H1 (cell line): ENCODE measurements around the gene PIBF1. TPM values are rescaled to one million over a fixed set of nuclear protein-coding genes. Genes with fewer than 3 reads are reported as not detected.

Experiments
- CTCF ChIA-PET: fragments of 300-600 bp; sonication (Branson Sonifier 250); formaldehyde crosslinking; loops from one replicate; lab custom pipeline; 2021; ENCODE audit not compliant: partially characterized antibody; lab: Charles Lee
- POLR2A ChIA-PET: fragments of 300-600 bp; sonication (Branson Sonifier 250); formaldehyde crosslinking; loops from one replicate; lab custom pipeline; 2021; ENCODE audit warnings: inconsistent platforms; ENCODE audit not compliant: partially characterized antibody; lab: Charles Lee
- DNase-seq, 2 experiments: peaks; one replicate each; pipeline versions ENCODE4 v3.0.0 to v3.0.0-alpha.2; 2010 to 2022; ENCODE audit warnings: low spot score in 2 of 2, low read depth in 1 of 2, mixed read lengths in 1 of 2
- FAIRE-seq: peaks from 2 replicates; lab custom pipeline; 2011; peaks lifted over from hg19 to GRCh38; lab: Jason Lieb, UNC
- H2AFZ ChIP-seq: 2 replicates; pipeline ENCODE4 v1.8.1; 2012; ENCODE audit warnings: low read length, inconsistent platforms
- H2AK5ac ChIP-seq: 2 replicates; pipeline ENCODE4 v1.6.1; 2013; ENCODE audit warnings: low read depth, low read length
- H2BK120ac ChIP-seq: replicated peaks from 2 replicates; pipeline ENCODE3; 2013; ENCODE audit warnings: low read depth, low read length, inconsistent platforms
- H2BK12ac ChIP-seq: 2 replicates; pipeline ENCODE4 v1.6.1; 2013; ENCODE audit warnings: low read depth, low read length
- H2BK15ac ChIP-seq: 2 replicates; pipeline ENCODE4 v1.6.1; 2013; ENCODE audit warnings: low read length
- H2BK20ac ChIP-seq: 2 replicates; pipeline ENCODE4 v1.6.1; 2013; ENCODE audit warnings: low read length
- H2BK5ac ChIP-seq: 2 replicates; pipeline ENCODE4 v1.6.1; 2013; ENCODE audit warnings: low read depth, low read length
- H3K14ac ChIP-seq: 2 replicates; pipeline ENCODE4 v1.6.1; 2013; ENCODE audit warnings: inconsistent platforms; ENCODE audit not compliant: insufficient read length
- H3K18ac ChIP-seq: 2 replicates; pipeline ENCODE4 v1.6.1; 2013; ENCODE audit warnings: low read length; ENCODE audit errors: extremely low read depth
- H3K23ac ChIP-seq: 2 replicates; pipeline ENCODE4 v1.6.1; 2013; ENCODE audit warnings: inconsistent platforms; ENCODE audit not compliant: insufficient read length
- H3K23me2 ChIP-seq: 2 replicates; pipeline ENCODE4 v1.6.1; 2013; ENCODE audit warnings: low read depth, low read length
- H3K27ac ChIP-seq: 2 replicates; pipeline ENCODE4 v1.6.1; 2011; ENCODE audit warnings: low read depth, low read length, inconsistent platforms
- H3K27me3 ChIP-seq, 4 experiments: replicated peaks in 1 of 4; 1 replicate in 1 of 4; 2 replicates in 3 of 4; pipeline versions ENCODE4 v1.6.1 to v1.8.1; 2011 to 2013; ENCODE audit warnings: low read length in 3 of 4, mild to moderate bottlenecking in 3 of 4, inconsistent platforms in 2 of 4, mixed read lengths in 2 of 4, moderate library complexity in 1 of 4; ENCODE audit not compliant: control insufficient read depth in 3 of 4, insufficient read depth in 3 of 4; ENCODE audit errors: extremely low read depth in 1 of 4
- H3K36me3 ChIP-seq, 4 experiments: 2 replicates each; pipeline versions ENCODE4 v1.6.1 to v1.8.1; 2011 to 2013; ENCODE audit warnings: mild to moderate bottlenecking in 4 of 4, low read length in 3 of 4, moderate library complexity in 2 of 4, control low read depth in 1 of 4, inconsistent platforms in 1 of 4; ENCODE audit not compliant: insufficient read depth in 4 of 4, control insufficient read depth in 2 of 4
- H3K4ac ChIP-seq: replicated peaks from 2 replicates; pipeline ENCODE3; 2013; ENCODE audit warnings: low read length, low read depth, mixed read lengths, inconsistent platforms; ENCODE audit not compliant: insufficient read length
- H3K4me1 ChIP-seq, 4 experiments: replicated peaks in 1 of 4; 1 replicate in 1 of 4; 2 replicates in 3 of 4; pipeline versions ENCODE4 v1.6.1 to v1.8.1; 2011 to 2013; ENCODE audit warnings: low read length in 3 of 4, inconsistent platforms in 2 of 4, mixed read lengths in 1 of 4; ENCODE audit not compliant: insufficient read depth in 4 of 4, control insufficient read depth in 3 of 4
- H3K4me2 ChIP-seq, 2 experiments: 2 replicates each; pipeline versions ENCODE4 v1.6.1 to v1.8.1; 2011 to 2013; ENCODE audit warnings: low read depth in 2 of 2, low read length in 2 of 2, control low read depth in 1 of 2, inconsistent platforms in 1 of 2, mild to moderate bottlenecking in 1 of 2; ENCODE audit not compliant: insufficient read depth in 1 of 2
- H3K4me3 ChIP-seq, 4 experiments: fragments of 200-600, 300-600 bp in 1 of 4; sonication (generic), shearing (Covaris generic), sonication (Bioruptor Twin) in 1 of 4; 2 replicates each; pipeline versions ENCODE4 v1.5.1 to v1.8.1; 2011 to 2016; ENCODE audit warnings: low read length in 4 of 4, low read depth in 3 of 4, control low read depth in 2 of 4, inconsistent platforms in 2 of 4, mild to moderate bottlenecking in 2 of 4, mixed read lengths in 1 of 4, moderate library complexity in 1 of 4; ENCODE audit not compliant: insufficient read depth in 2 of 4; ENCODE audit errors: extremely low read depth in 1 of 4
- H3K56ac ChIP-seq: replicated peaks from 2 replicates; pipeline ENCODE3; 2013; ENCODE audit warnings: low read depth, mild to moderate bottlenecking, mixed read lengths, low read length, inconsistent platforms; ENCODE audit not compliant: insufficient read length
- H3K79me1 ChIP-seq: 2 replicates; pipeline ENCODE4 v1.6.1; 2013; ENCODE audit warnings: low read depth, low read length, control low read depth
- H3K79me2 ChIP-seq, 2 experiments: 2 replicates each; pipeline versions ENCODE4 v1.6.1 to v1.8.1; 2012 to 2013; ENCODE audit warnings: low read length in 2 of 2, mild to moderate bottlenecking in 2 of 2, inconsistent platforms in 1 of 2; ENCODE audit not compliant: insufficient read depth in 2 of 2, control insufficient read depth in 1 of 2
- H3K9ac ChIP-seq, 4 experiments: replicated peaks in 1 of 4; 1 replicate in 1 of 4; 2 replicates in 3 of 4; pipeline versions ENCODE4 v1.6.1 to v1.8.1; 2011 to 2013; ENCODE audit warnings: low read depth in 3 of 4, low read length in 3 of 4, control low read depth in 2 of 4, mild to moderate bottlenecking in 2 of 4, moderate library complexity in 2 of 4, inconsistent platforms in 1 of 4; ENCODE audit errors: extremely low read depth in 1 of 4
- H3K9me3 ChIP-seq, 2 experiments: 2 replicates each; pipeline versions ENCODE4 v1.6.1 to v1.8.1; 2012 to 2013; ENCODE audit warnings: mild to moderate bottlenecking in 2 of 2, moderate library complexity in 2 of 2, control low read depth in 1 of 2, inconsistent platforms in 1 of 2, low read depth in 1 of 2, low read length in 1 of 2, mixed read lengths in 1 of 2; ENCODE audit not compliant: insufficient read depth in 2 of 2
- H4K20me1 ChIP-seq, 2 experiments: replicated peaks in 1 of 2; 2 replicates each; pipeline versions ENCODE3 to v1.8.1; 2011 to 2013; ENCODE audit warnings: inconsistent platforms in 2 of 2, low read length in 2 of 2, mild to moderate bottlenecking in 1 of 2; ENCODE audit not compliant: insufficient read depth in 2 of 2, control insufficient read depth in 1 of 2
- H4K5ac ChIP-seq: 2 replicates; pipeline ENCODE4 v1.6.1; 2013; ENCODE audit warnings: low read length, low read depth, mixed read lengths, inconsistent platforms; ENCODE audit not compliant: insufficient read length
- H4K8ac ChIP-seq: 2 replicates; pipeline ENCODE4 v1.8.0; 2013; ENCODE audit warnings: mild to moderate bottlenecking, moderate library complexity, low read length, inconsistent platforms; ENCODE audit not compliant: insufficient read depth; ENCODE audit errors: extremely low read depth
- H4K91ac ChIP-seq: replicated peaks from 2 replicates; pipeline ENCODE3; 2013; ENCODE audit warnings: low read length, mixed read lengths, inconsistent platforms; ENCODE audit not compliant: insufficient read length
- CBX8 ChIP-seq: fragments of 300-800, 300-1000 bp; sonication (generic); IDR thresholded peaks from 2 replicates; pipeline ENCODE4 v1.7.1; 2016; ENCODE audit warnings: low read depth, low read length, borderline replicate concordance
- CHD1 ChIP-seq: IDR thresholded peaks from 2 replicates; pipeline ENCODE4 v1.6.1; 2012; ENCODE audit warnings: low read depth, low read length, improper control_type of control experiment
- HDAC6 ChIP-seq: IDR thresholded peaks from one replicate; pipeline ENCODE4 v1.7.1; 2012; ENCODE audit warnings: low read depth, mild to moderate bottlenecking, inconsistent platforms, low read length, moderate library complexity
- POLR2AphosphoS5 ChIP-seq: IDR thresholded peaks from 2 replicates; pipeline ENCODE4 v1.6.1; 2011; ENCODE audit warnings: low read depth, low read length
- POU5F1 ChIP-seq: IDR thresholded peaks from 2 replicates; pipeline ENCODE4 v1.6.1; 2011; ENCODE audit warnings: low read depth, mild to moderate bottlenecking, low read length, moderate library complexity
- RBBP5 ChIP-seq: IDR thresholded peaks from 2 replicates; pipeline ENCODE4 v1.7.1; 2012; ENCODE audit warnings: low read depth, mild to moderate bottlenecking, inconsistent platforms, low read length, moderate library complexity, borderline replicate concordance
- RNF2 ChIP-seq: fragments of 200-900, 300-1000 bp; sonication (generic); IDR thresholded peaks from 2 replicates; pipeline ENCODE4 v1.7.1; 2016; ENCODE audit warnings: borderline replicate concordance, low read depth, mild to moderate bottlenecking, antibody characterized with exemption, low read length; ENCODE audit not compliant: poor library complexity, severe bottlenecking; ENCODE audit errors: missing control alignments
- SIN3A ChIP-seq, 2 experiments: IDR thresholded peaks in 1 of 2; conservative IDR thresholded peaks in 1 of 2; 2 replicates each; pipeline ENCODE4 v1.6.1; 2011 to 2012; ENCODE audit warnings: low read length in 2 of 2, improper control_type of control experiment in 1 of 2, low read depth in 1 of 2, mild to moderate bottlenecking in 1 of 2
- SIX5 ChIP-seq: IDR thresholded peaks from 2 replicates; pipeline ENCODE4 v1.6.1; 2011; ENCODE audit warnings: mild to moderate bottlenecking, low read depth, low read length
- TAF7 ChIP-seq: optimal IDR thresholded peaks from 2 replicates; pipeline ENCODE3; 2011; ENCODE audit warnings: low read depth, mild to moderate bottlenecking, inconsistent platforms, low read length, moderate library complexity, borderline replicate concordance
- TEAD4 ChIP-seq: IDR thresholded peaks from 2 replicates; pipeline ENCODE4 v1.6.1; 2012; ENCODE audit warnings: low read depth, low read length, inconsistent platforms, mixed read lengths
- YY1 ChIP-seq: IDR thresholded peaks from 2 replicates; pipeline ENCODE4 v1.6.1; 2011; ENCODE audit warnings: low read depth, mild to moderate bottlenecking, low read length
- WGBS, 2 experiments: shearing (Covaris generic) in 1 of 2; methylation state at CpG; one replicate each; pipeline versions ENCODE4 v1.1.6 to v1.1.7; 2013 to 2015; ENCODE audit warnings: low lambda C conversion rate in 2 of 2, mixed read lengths in 2 of 2, inconsistent platforms in 1 of 2, low coverage in 1 of 2, missing lambda C conversion rate in 1 of 2; ENCODE audit not compliant: insufficient replicate concordance in 2 of 2, insufficient coverage in 1 of 2, insufficient read length in 1 of 2; ENCODE audit errors: extremely low coverage in 1 of 2, missing lambda C conversion rate in 1 of 2; 5-methylcytosine and 5-hydroxymethylcytosine counted together
- polyA plus RNA-seq, 7 experiments: library from polyadenylated mRNA; depleted of rRNA in 3 of 7; stranded (reverse) in 5 of 7; unstranded in 2 of 7; fragments of >200 nt in 5 of 7; fragments of 200-250 nt in 2 of 7; gene quantifications; 1 replicate in 5 of 7; 2 replicates in 1 of 7; 4 replicates in 1 of 7; pipeline versions ENCODE4 v1.2.1 to v1.2.3, GENCODE V29; 2011 to 2013; ENCODE audit warnings: missing spikeins in 2 of 7, mixed read lengths in 2 of 7
- total RNA-seq: library from RNA; stranded (reverse); fragmentation: NEBNext Ultra II Directional; extraction: Animal tissue kit (Norgen Biotek cat#: 25700); gene quantifications from 2 replicates; pipeline ENCODE4 v1.2.1, GENCODE V29; 2021

Gene PIBF1
- total and polyA plus RNA-seq, 2 of the 8 experiments (the other 6 are each of a cell fraction or from before 2014, with no cell fraction given) = 1.1 to 13.2 TPM

GRCh38 chr13:72757792-72758535 is 24.0 kb upstream of the PIBF1 start:
- no peak overlapping the region for H3K14ac ChIP-seq
- peaks cover 15 to 86% (median 46%) of the 10 kb centered on the region in 4 experiments for H3K36me3 ChIP-seq
- H4K5ac ChIP-seq = no peak overlapping the region
- no peak overlapping the region for H2BK120ac ChIP-seq
- H3K23ac ChIP-seq = no peak overlapping the region
- H4K8ac ChIP-seq = no peak overlapping the region
- H2BK5ac ChIP-seq = no peak overlapping the region
- H2BK12ac ChIP-seq = no peak overlapping the region
- no peak overlapping the region for H3K56ac ChIP-seq
- no peak overlapping the region for H2BK20ac ChIP-seq
- POLR2A ChIA-PET = interaction anchor here (0.6 to 0.9 kb wide), 2 partner anchors 15 to 19 kb away, joined by 3 read pairs; no protein-coding TSS in a partner anchor
- H3K4me2 ChIP-seq = no peak overlapping the region
- H3K79me2 ChIP-seq = no peaks in the 10 kb centered on the region
- H4K91ac ChIP-seq = no peak overlapping the region
- WGBS, 2 experiments = 72% methylated on average over 4 of the region's 4 CpGs; no CpG with 5 or more reads in 1 of the 2 experiments
- H2BK15ac ChIP-seq = no peak overlapping the region
- H3K79me1 ChIP-seq = no peaks in the 10 kb centered on the region
- H3K9ac ChIP-seq = no peak overlapping the region
- H3K27ac ChIP-seq = no peak overlapping the region
- H3K27me3 ChIP-seq = no peaks in the 10 kb centered on the region
- CTCF ChIA-PET = interaction anchor here (1.0 to 1.3 kb wide), 2 partner anchors 8 to 10 kb away, joined by 3 read pairs; no protein-coding TSS in a partner anchor
- FAIRE-seq (no peak), DNase-seq (no peak)
- H4K20me1 ChIP-seq = peaks cover 0 to 1% of the 10 kb centered on the region in 2 experiments
- H2AK5ac ChIP-seq = no peak overlapping the region
- H3K18ac ChIP-seq = no peak overlapping the region
- H3K4ac ChIP-seq = no peak overlapping the region
- no peaks in the 10 kb centered on the region for H3K4me1 ChIP-seq
- H2AFZ ChIP-seq = no peak overlapping the region
- H3K9me3 ChIP-seq = no peaks in the 10 kb centered on the region
- no peaks in the 10 kb centered on the region for H3K23me2 ChIP-seq
- no peak overlapping the region for H3K4me3 ChIP-seq
- TF ChIP-seq TAF7 = no peak
- TF ChIP-seq YY1 = no peak
- TF ChIP-seq SIX5 = no peak
- TF ChIP-seq POLR2AphosphoS5 = no peak
- TF ChIP-seq CHD1 = no peak
- no peak for TF ChIP-seq RNF2
- no peak for TF ChIP-seq POU5F1
- no peak for TF ChIP-seq RBBP5
- TF ChIP-seq SIN3A (conservative IDR thresholded peaks at IDR 0.05 in 1 of 2, IDR thresholded peaks at IDR 0.05 in 1 of 2; ENCODE audit: low read depth in 1 of 2, low read length in 2 of 2) = no peak
- TF ChIP-seq CBX8 = no peak
- no peak for TF ChIP-seq HDAC6
- TF ChIP-seq TEAD4 = no peak
